HG02798 (cell line): ENCODE measurements around the gene JPT2.
"Not testable (repeated sequence)": the region's sequence is repeated elsewhere in the genome, so short reads cannot be mapped to it uniquely, and the experiment has no call there.

Experiments
- ATAC-seq: cut with Tn5 transposase; IDR thresholded peaks from one replicate; pipeline ENCODE4 v1.9.1; 2021; ENCODE audit warnings: mild to moderate bottlenecking; ENCODE audit not compliant: unreplicated experiment, poor library complexity

Gene JPT2

DNA sequence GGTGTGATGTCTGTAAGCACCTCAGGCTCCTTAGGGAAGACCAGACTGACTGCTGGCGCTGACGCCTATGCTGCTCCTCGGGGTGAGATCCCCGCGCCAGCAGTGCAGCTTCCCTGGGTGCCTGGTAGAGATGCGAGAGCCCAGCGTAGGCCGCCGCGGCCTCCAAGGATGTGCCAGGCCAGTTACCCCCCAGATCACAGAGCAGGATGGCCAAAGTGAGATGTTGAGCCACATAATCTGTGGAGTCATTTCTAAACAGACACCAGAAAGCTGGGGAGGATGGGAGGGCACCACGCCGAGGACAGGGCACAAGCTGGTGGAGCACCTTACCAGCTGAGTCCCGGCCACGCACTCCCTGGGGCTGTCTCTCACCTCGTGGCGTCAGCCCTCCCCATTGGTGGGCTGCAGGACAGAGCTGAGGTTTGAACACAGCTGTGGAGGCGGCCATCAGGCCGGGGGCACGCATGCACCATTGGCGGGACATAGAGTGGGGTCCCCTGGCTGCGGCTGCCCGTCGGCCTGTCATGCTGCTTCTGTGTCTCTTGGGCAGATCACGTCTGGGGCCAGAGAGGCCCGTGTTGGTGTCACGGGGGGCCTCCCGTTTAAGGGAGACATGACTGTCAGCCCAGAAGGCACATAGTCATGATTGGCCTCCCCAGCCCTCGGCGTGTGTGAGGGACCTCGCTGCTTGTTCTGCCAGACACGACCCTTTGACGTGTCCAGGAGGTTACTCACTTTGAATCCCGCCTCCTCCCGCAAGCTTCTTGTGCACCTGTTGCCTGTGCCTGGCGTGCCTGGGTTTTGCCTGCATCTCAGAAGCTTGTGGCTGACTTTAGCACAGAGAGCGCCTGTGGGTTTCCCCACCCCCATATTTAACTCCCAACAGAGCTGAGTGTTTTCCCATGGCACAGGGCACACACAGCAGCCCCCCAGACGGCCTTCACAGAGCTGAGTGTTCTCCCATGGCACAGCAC, 49.9 kb downstream of the JPT2 start:
- ATAC-seq = no peak

GRCh38 chr16:1729026-1729425, 50.9 kb downstream of the JPT2 start:
- no peak for ATAC-seq

DNA sequence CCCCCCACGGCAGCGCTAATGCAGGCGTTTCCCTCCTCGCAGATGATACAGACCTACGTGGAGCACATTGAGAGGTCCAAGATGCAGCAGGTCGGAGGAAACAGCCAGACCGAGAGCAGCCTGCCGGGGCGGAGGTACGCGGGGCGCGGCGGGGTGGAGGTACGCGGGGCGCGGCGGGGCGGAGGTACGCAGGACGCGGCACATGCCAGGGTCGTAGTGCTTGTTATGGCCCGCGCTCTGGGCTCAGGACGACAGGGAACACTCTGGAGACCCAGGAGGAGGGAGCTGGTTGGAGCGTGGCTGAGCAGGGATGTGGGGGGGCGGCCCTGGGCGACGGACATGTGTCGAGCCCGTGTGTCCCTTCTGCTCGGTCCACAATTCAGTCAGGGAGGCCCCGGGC, 51.4 kb downstream of the JPT2 start:
- ATAC-seq = no peak

GRCh38 chr16:1731073-1731472, 53.0 kb downstream of the JPT2 start:
- no peak for ATAC-seq

DNA sequence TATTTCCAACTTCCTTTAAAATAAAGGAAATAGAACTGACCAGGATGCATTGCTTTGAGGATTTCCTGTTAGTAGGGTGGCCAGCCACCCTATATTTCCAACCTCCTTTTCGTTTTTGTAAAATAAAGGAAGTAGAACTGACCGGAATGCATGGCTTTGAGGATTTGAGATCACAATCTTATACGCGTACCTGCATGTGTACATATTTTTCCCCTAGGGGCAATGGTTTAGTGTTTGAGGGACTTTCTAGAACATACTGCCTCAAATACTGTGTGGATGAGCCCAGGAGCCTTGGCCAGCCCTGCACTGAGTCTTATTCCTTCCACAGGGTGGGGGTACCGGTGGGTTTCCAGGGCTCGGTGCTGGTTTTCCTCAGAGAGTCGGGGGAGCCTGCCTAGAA, 53.5 kb downstream of the JPT2 start:
- ATAC-seq = no peak

DNA sequence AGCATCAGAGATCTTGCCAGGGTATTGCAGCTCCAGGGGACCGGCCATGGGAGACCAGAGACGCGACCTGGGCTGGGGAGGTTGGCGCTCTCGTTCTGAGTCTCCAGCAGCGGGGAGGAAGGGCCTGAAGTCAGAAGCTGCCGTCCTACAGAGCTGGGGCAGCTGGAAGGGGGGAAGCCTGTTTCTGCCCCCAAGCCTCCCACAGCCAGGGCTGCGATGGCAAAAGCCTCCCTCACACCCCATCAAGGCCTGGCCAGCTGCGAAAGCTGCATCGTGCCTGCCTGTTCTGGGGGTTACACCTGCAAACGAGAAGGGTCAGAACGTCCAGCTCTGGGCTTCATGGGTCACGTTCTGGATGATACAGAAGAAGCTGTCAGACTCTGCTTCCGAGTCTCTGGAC, 54.0 kb downstream of the JPT2 start:
- ATAC-seq = no peak

GRCh38 chr16:1732551-1732987, 54.5 kb downstream of the JPT2 start:
- not testable (repeated sequence) for ATAC-seq

GRCh38 chr16:1734123-1734522, 56.0 kb downstream of the JPT2 start:
- no peak for ATAC-seq

- no peak for ATAC-seq
These were observed 56.7 kb downstream of the JPT2 start for GRCh38 chr16:1734816-1735215.

GRCh38 chr16:1740234-1740633, 62.2 kb downstream of the JPT2 start:
- no peak for ATAC-seq

- no peak for ATAC-seq
These were observed 62.9 kb downstream of the JPT2 start for GRCh38 chr16:1740781-1741490.

GRCh38 chr16:1741553-1742165, 63.6 kb downstream of the JPT2 start:
- no peak for ATAC-seq

DNA sequence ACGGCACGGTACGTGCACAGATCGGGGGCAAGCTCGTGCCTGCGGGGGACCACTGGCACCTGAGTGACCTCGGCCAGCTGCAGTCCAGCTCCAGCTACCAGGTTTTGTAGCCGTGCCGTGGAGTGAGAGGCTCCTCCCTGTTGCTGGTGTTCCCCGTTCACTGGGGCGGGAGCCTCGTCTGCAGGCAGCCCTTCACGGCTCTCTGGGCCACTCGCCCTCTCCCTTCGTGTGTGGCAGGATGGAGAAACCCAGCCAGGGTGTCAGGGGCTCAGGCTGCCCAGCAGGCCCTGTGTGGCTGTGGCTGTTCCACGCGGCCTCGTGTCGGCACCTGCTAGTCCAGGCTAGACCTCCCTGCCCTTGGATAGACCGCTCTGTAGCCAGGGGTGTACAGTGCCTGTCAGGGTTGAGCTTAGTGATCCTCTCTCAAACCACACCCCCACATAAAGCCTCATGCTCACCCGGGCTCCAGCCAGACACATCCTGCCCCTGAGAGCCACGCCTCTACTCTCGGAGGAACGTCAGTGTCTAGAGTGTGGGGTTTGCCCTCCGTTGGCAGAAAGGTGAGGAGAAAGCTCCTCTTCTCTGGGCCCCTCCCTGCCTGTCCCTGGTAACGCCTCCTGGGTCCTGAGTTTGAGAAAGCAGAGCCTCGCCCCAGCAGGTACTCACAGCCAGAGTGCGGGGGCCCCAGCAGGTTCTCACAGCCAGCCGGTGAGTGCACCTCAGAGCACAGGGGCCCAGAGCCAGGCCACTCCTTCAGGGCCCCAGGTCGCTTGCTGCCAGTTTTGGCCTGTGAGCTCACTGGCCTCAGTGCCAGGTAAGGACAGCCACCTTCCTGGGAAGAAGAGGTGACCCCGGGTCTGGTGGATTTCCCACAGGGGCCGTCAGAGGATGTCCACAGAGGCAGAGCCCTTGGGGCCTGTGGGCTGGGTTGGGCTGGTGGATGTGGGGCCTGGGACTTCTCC, 65.6 kb downstream of the JPT2 start:
- ATAC-seq = no peak

GRCh38 chr16:1744338-1744840, 66.3 kb downstream of the JPT2 start:
- no peak for ATAC-seq

- ATAC-seq = no peak
These were observed 67.3 kb downstream of the JPT2 start for GRCh38 chr16:1745181-1745899.

DNA sequence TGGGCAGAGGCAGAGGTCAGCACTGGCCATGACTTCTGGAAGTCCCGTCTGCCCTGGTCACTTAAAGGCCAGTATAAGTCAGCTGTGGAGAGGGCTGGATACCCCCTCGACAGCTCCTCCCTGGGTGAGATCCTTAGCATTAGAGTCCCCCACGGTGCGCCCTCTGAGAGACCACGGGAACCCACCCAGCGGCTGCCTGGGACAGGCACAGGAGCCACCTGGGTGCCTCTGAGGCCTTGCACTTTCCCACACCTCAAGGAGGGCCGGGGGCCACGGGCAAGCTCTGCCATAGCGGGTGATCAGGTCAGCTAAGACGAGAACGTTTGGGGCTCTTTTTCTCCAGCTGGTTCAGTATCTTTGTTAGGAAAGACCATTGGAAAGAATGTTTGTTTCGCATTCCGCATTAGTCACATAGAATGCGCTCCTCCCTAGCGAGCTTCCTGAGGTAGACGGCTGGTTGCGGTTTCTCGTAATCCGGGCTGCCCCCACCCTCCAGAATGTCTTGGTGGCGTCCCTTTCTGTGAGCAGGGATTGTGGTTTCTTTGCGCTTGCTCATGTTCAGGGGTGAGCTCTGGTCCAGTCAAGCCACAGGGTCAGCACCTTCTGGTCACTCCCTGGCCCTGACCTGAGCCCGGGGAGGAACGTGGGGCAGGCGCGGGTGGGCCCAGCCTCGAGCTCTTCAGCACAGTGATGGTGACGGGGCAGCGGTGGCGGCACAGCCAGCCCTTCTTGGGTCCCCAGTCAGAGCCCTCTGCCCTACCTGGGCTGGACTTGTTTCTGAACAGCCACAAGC, 68.0 kb downstream of the JPT2 start:
- ATAC-seq = no peak

DNA sequence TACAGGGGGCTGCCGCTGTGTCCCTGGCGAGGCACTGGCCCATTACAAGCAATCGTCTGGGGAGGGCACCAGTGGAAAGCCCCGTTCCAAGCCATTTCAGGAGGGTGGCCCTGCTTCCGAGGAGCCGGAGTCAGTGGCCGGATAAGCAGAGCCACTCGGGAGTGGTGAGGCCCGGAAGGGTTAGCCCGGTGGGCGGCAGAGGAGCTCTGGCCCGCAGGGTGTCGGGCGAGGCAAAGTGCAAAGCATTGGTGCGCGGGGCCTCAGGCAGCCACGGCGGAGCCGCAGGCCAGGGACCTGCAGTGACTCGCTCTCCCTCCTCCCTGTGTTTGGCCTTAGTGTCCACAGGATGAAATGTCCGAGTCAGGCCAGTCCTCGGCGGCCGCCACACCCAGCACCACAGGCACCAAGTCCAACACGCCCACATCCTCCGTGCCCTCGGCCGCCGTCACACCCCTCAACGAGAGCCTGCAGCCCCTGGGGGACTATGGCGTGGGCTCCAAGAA, 68.7 kb downstream of the JPT2 start:
- ATAC-seq = no peak

DNA sequence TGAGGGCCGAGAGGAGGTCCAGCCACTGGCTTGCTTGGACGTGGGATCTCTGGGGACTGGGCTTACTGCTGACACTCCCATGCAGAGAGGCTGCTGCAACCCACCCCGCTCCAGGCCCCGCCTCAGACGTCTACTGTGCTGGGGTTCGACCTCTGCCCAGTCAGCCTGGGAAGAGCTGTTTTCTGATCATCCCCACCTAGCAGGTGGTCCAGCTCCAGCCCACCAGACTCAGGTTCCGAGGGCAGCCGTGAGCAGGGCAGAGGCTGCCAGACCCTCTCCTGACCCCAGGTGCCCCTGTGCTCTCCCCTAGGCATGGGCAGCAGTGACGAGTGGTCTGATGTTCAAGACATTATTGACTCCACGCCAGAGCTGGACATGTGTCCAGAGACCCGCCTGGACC, 69.9 kb downstream of the JPT2 start:
- no peak for ATAC-seq
